Astrocyte of the spinal cord (primary cell): ENCODE results near the gene DOCK2.

Source experiments
- DNase-seq: peaks from one replicate; pipeline ENCODE4 v3.0.0; 2011; ENCODE audit warnings: low read depth, low spot score
- H3K4me3 ChIP-seq: 2 replicates; pipeline ENCODE4 v1.5.1; 2011; ENCODE audit warnings: low read depth, mild to moderate bottlenecking, low read length, moderate library complexity
- CTCF ChIP-seq: IDR thresholded peaks from 2 replicates; pipeline ENCODE4 v1.5.1; 2012; ENCODE audit warnings: low read depth, mild to moderate bottlenecking, low read length, inconsistent platforms
- in situ Hi-C: cut with HindIII; loops from 2 replicates; pipeline ENCODE4 v1.10.0; 2017; ENCODE audit warnings: low sequenced_read_pairs

The DOCK2 gene

DNA sequence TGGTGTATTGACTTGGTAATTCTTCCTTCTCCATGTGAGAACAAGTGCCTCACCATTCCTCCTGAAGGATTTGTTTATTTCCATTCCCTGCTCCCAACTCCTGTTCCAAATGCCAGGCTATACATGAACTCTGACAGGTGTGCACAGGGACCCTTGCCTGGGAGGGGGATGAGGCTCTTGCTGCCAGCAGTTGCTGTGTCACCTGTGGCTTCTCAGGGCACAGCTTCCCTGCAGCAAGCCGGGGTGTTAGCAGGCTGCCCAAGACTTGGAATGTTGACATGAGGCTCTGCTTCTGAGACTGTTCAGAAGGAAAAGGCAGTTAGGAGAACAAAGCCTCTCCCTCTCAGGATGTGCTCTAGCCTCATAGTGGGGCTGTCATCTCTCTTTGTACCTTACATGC lies 131.3 kb downstream of the DOCK2 start:
- H3K4me3 ChIP-seq, result no peak overlapping the region
- no peak for DNase-seq
- in situ Hi-C loops, result no loop called here
- TF ChIP-seq CTCF, result no peak

- DNase-seq, result no peak
- H3K4me3 ChIP-seq, result no peak overlapping the region
- TF ChIP-seq CTCF, result no peak
- in situ Hi-C loops, result no loop called here
Measured at GRCh38 chr5:169770109-169770508, 133.0 kb downstream of the DOCK2 start.

- in situ Hi-C loops, result no loop called here
- TF ChIP-seq CTCF, result no peak
- DNase-seq, result no peak
- H3K4me3 ChIP-seq, result no peak overlapping the region
Measured at GRCh38 chr5:169772256-169772655, 135.2 kb downstream of the DOCK2 start.

- TF ChIP-seq CTCF, result no peak
- in situ Hi-C loops, result no loop called here
- DNase-seq, result no peak
- no peak overlapping the region for H3K4me3 ChIP-seq
Measured at GRCh38 chr5:169772688-169773087, 135.6 kb downstream of the DOCK2 start.

DNA sequence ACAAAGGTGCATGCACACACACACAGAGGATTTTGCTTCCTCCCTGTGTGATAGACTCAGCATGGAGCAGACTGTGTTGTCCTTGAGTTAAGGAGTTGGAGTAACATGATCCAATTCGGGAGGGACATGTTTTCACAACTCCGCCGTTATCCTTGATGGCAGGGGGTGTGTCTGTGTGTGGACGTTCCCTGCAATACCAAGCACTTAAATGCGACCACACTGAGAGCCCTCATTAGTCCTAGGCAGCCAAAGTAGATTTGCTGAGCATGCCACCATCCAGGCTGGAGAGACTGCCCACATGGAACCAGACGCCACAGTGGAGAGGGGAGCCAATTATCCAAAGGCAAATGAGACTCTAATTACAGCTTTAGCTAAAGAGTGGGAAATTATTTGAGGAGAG lies 140.1 kb downstream of the DOCK2 start:
- in situ Hi-C loops, result no loop called here
- TF ChIP-seq CTCF, result no peak
- H3K4me3 ChIP-seq, result no peak overlapping the region

DNA sequence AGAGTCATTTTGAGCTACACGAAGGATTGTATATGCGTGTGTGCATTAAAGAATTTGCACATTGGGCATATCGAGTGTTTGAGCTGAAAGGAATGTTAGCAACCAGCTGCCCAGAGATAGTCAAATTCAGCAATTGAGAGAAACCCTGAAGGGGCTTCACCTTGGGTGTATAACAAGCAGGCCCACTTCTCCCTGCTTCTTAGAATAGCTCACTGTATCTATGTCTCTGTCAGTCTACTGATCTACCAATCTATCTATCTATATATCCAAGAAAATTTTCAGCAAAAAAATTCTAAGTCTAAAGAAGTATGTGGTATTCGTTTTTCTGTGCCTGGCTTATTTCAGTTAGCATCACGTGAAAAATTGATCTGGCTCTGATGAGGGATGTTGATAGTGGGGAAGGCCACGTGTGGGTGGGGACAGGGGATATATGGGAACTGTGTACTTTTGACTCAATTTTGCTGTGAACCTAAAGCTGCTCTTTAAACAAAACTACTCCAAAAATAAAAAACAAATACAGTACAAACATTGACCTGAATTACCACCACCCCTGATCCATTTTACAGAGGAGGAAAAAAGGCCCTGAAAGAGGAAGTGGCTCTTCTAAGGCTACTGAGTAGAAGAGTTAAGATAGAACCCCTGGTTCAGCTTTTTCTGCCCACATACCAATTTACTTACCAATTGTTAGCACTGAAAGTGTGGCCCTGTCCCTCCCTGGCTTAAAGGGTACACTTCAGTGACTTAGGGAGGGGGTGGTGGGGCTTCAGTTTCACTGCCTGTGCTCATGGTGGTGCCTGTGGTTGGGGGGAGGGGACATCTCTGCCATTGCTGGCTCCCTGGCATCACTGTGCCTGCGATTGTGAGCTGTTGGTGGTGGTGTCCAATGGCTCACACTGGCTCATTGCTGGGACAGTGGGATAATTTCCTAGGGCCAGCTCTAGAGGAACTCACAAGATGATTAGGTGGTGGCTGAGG lies 141.8 kb downstream of the DOCK2 start:
- no peak for TF ChIP-seq CTCF
- in situ Hi-C loops, result no loop called here
- no peak overlapping the region for H3K4me3 ChIP-seq
- DNase-seq, result no peak

More for the DNA sequence above, 140.1 kb downstream of the DOCK2 start:
- no peak for DNase-seq
